ENCODE data around the gene INPP5E. TPM values are rescaled to one million over a fixed set of nuclear protein-coding genes. Genes with fewer than 3 reads are reported as not detected.

INPP5E gene
- total RNA-seq, 4 donors from 2014 or later, result 6.7 to 19.7 (median 11.2) TPM

DNA sequence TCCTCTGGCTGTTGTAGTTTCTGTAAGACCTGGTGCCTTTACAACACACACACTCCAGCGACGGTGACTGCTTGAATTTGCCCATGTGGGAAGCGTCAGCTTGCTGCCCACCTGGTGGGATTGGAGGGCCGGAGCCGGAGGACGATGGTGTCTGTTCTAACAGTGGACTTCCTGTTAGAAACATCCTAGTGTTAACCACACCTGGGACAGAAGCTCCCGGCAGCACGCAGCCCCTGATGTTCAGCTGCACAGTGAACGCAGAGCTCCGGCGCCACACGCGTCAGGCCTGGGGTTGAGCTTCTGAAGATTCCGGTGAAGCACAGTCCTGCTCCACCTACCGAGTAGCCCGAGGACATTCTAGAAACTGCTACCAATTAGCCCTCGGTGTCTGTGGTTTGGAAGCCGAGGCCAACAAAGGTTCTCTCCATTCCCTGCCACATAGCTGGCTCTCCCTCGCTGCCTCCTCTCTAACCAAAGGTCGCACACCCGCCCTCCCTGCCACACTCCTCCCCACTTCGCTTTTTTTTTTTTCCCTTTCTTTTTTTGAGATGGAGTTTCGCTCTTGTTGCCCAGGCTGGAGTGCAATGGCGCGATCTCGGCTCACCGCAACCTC is 14.8 kb downstream of the INPP5E start:
- H3K4me1 ChIP-seq, result no peaks in the 10 kb centered on the region
- intact Hi-C loops (cut with DNase I; ENCODE audit: low total_unique reads), result no loop called here
- TF ChIP-seq, protein P1, sequence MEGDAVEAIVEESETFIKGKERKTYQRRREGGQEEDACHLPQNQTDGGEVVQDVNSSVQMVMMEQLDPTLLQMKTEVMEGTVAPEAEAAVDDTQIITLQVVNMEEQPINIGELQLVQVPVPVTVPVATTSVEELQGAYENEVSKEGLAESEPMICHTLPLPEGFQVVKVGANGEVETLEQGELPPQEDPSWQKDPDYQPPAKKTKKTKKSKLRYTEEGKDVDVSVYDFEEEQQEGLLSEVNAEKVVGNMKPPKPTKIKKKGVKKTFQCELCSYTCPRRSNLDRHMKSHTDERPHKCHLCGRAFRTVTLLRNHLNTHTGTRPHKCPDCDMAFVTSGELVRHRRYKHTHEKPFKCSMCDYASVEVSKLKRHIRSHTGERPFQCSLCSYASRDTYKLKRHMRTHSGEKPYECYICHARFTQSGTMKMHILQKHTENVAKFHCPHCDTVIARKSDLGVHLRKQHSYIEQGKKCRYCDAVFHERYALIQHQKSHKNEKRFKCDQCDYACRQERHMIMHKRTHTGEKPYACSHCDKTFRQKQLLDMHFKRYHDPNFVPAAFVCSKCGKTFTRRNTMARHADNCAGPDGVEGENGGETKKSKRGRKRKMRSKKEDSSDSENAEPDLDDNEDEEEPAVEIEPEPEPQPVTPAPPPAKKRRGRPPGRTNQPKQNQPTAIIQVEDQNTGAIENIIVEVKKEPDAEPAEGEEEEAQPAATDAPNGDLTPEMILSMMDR (IDR thresholded peaks at IDR 0.05), result no peak
- no peak for TF ChIP-seq POLR2A (IDR thresholded peaks at IDR 0.05)
- no peak overlapping the region for H3K27ac ChIP-seq
- no peaks in the 10 kb centered on the region for H3K27me3 ChIP-seq
- no peaks in the 10 kb centered on the region for H3K9me3 ChIP-seq
- H3K36me3 ChIP-seq, result no peaks in the 10 kb centered on the region
- no peak for DNase-seq
- no peak overlapping the region for H3K4me3 ChIP-seq

GRCh38 chr9:136423432-136424146 is 16.1 kb downstream of the INPP5E start:
- TF ChIP-seq, protein P1 (IDR thresholded peaks at IDR 0.05), result no peak
- no peaks in the 10 kb centered on the region for H3K4me1 ChIP-seq
- H3K27me3 ChIP-seq, result no peaks in the 10 kb centered on the region
- no peak for DNase-seq
- H3K9me3 ChIP-seq, result no peaks in the 10 kb centered on the region
- H3K27ac ChIP-seq, result no peak overlapping the region
- no peak overlapping the region for H3K4me3 ChIP-seq
- H3K36me3 ChIP-seq, result no peaks in the 10 kb centered on the region
- intact Hi-C loops (cut with DNase I; ENCODE audit: low total_unique reads), result no loop called here

DNA sequence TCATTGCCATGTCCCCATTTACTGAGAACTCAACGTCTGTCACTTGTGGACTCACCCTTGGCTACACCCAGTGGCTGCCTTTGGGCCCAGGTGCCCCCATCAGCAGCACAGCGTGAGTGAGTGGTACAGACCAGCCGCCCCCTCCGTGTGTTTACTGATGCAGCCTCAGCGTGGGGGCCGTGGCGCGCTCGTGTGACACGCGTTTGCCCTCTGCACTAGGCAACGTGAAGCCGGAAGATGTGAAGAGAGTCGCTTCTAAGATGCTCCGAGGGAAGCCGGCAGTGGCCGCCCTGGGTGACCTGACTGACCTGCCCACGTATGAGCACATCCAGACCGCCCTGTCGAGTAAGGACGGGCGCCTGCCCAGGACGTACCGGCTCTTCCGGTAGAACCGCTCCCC is 16.8 kb downstream of the INPP5E start:
- TF ChIP-seq POLR2A (IDR thresholded peaks at IDR 0.05), result no peak
- TF ChIP-seq, protein P1 (IDR thresholded peaks at IDR 0.05), result no peak
- H3K36me3 ChIP-seq, result no peaks in the 10 kb centered on the region
- H3K27me3 ChIP-seq, result no peaks in the 10 kb centered on the region

GRCh38 chr9:136421791-136422190 is 17.9 kb downstream of the INPP5E start:
- H3K27ac ChIP-seq, result no peak overlapping the region
- no peaks in the 10 kb centered on the region for H3K9me3 ChIP-seq
- H3K4me3 ChIP-seq, result no peak overlapping the region
- H3K36me3 ChIP-seq, result no peaks in the 10 kb centered on the region
- intact Hi-C loops (cut with DNase I; ENCODE audit: low total_unique reads), result no loop called here
- no peaks in the 10 kb centered on the region for H3K4me1 ChIP-seq
- no peak for TF ChIP-seq POLR2A (IDR thresholded peaks at IDR 0.05)
- TF ChIP-seq, protein P1 (IDR thresholded peaks at IDR 0.05), result no peak
- DNase-seq, result no peak
- H3K27me3 ChIP-seq, result no peaks in the 10 kb centered on the region

More for the DNA sequence above, 16.8 kb downstream of the INPP5E start:
- Histone ChIP-seq H3K4me1 (no peaks in the 10 kb centered on the region), H3K4me3 (no peak overlapping the region), H3K27ac (no peak overlapping the region), H3K9me3 (no peaks in the 10 kb centered on the region)
- intact Hi-C loops (cut with DNase I; ENCODE audit: low total_unique reads), result no loop called here
- no peak for DNase-seq

DNA sequence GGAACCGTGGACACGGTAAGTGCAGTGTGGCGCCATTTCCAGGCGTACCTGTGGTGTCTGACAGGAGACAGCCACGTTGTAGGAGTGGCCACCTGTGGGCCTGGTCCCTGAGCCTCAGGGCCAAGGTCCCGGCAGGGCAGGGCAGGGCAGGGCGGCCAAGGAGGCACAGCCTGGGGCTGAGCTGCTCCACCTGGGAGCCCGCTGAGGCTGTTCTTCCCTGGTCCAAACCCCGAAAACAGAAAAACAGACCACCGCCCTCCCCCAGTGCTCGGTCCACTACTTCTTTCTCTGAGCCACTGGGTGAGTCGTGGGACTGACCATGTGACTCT is 20.6 kb downstream of the INPP5E start:
- Histone ChIP-seq H3K4me1 (no peaks in the 10 kb centered on the region), H3K27ac (no peak overlapping the region), H3K27me3 (no peaks in the 10 kb centered on the region), H3K4me3 (no peak overlapping the region), H3K36me3 (no peaks in the 10 kb centered on the region), H3K9me3 (no peaks in the 10 kb centered on the region)
- intact Hi-C loops (cut with DNase I; ENCODE audit: low total_unique reads), result no loop called here
- no peak for TF ChIP-seq POLR2A (IDR thresholded peaks at IDR 0.05)
- TF ChIP-seq, protein P1 (IDR thresholded peaks at IDR 0.05), result no peak
- DNase-seq, result no peak

Measured in uterus (tissue), 4 donors.